ENCODE measurements around the gene DGCR2. TPM values are rescaled to one million over a fixed set of nuclear protein-coding genes. Genes with fewer than 3 reads are reported as not detected.
"Not testable (repeated sequence)": the region's sequence is repeated elsewhere in the genome, so short reads cannot be mapped to it uniquely, and the experiment has no call there.

DGCR2 gene
- total RNA-seq, 1 donor: 43.4 TPM

- Histone ChIP-seq H3K27me3 (ENCODE audit: insufficient read depth, low read length) (peaks cover 11% of the 10 kb centered on the region), H3K27ac (ENCODE audit: low read depth, low read length) (no peak overlapping the region), H3K4me2 (ENCODE audit: insufficient read depth, low read length) (no peak overlapping the region), H3K79me2 (ENCODE audit: insufficient read depth, low read length) (no peaks in the 10 kb centered on the region), H3K36me3 (ENCODE audit: insufficient read depth, low read length) (no peaks in the 10 kb centered on the region), H2AFZ (ENCODE audit: low read length) (no peak overlapping the region), H3K4me3 (ENCODE audit: insufficient read depth, low read length) (no peak overlapping the region), H3K9me3 (ENCODE audit: low read depth, low read length) (no peaks in the 10 kb centered on the region), H4K20me1 (ENCODE audit: insufficient read depth, low read length) (no peaks in the 10 kb centered on the region), H3K4me1 (ENCODE audit: insufficient read depth, low read length) (no peaks in the 10 kb centered on the region)
- TF ChIP-seq CTCF (IDR thresholded peaks at IDR 0.05; ENCODE audit: extremely low read depth, low read depth, low read length): no peak
- no peak for DNase-seq (ENCODE audit: insufficient read length, low spot score, missing footprints)
These were observed 133.3 kb downstream of the DGCR2 start for GRCh38 chr22:18988958-18989357.

- Histone ChIP-seq H3K27me3 (ENCODE audit: insufficient read depth, low read length) (peaks cover 2% of the 10 kb centered on the region), H3K36me3 (ENCODE audit: insufficient read depth, low read length) (no peaks in the 10 kb centered on the region)
- DNase-seq (ENCODE audit: insufficient read length, low spot score, missing footprints): peak; percentile 77
These were observed 134.4 kb downstream of the DGCR2 start for GRCh38 chr22:18987765-18988164.

GRCh38 chr22:18987114-18987513, 135.1 kb downstream of the DGCR2 start:
- H2AFZ ChIP-seq (ENCODE audit: low read length); H3K9me3 ChIP-seq (ENCODE audit: low read depth, low read length); H3K4me3 ChIP-seq (ENCODE audit: insufficient read depth, low read length); H3K27ac ChIP-seq (ENCODE audit: low read depth, low read length); DNase-seq (ENCODE audit: insufficient read length, low spot score, missing footprints); H3K36me3 ChIP-seq (ENCODE audit: insufficient read depth, low read length); H3K4me1 ChIP-seq (ENCODE audit: insufficient read depth, low read length); H3K4me2 ChIP-seq (ENCODE audit: insufficient read depth, low read length); H3K27me3 ChIP-seq (ENCODE audit: insufficient read depth, low read length); H3K79me2 ChIP-seq (ENCODE audit: insufficient read depth, low read length); H4K20me1 ChIP-seq (ENCODE audit: insufficient read depth, low read length): not testable (repeated sequence)

More at GRCh38 chr22:18987765-18988164, 134.4 kb downstream of the DGCR2 start:
- Histone ChIP-seq H3K9me3 (ENCODE audit: low read depth, low read length) (no peaks in the 10 kb centered on the region), H2AFZ (ENCODE audit: low read length) (no peak overlapping the region), H3K4me2 (ENCODE audit: insufficient read depth, low read length) (no peak overlapping the region), H3K27ac (ENCODE audit: low read depth, low read length) (no peak overlapping the region), H3K4me1 (ENCODE audit: insufficient read depth, low read length) (no peaks in the 10 kb centered on the region), H4K20me1 (ENCODE audit: insufficient read depth, low read length) (no peaks in the 10 kb centered on the region), H3K79me2 (ENCODE audit: insufficient read depth, low read length) (no peaks in the 10 kb centered on the region), H3K4me3 (ENCODE audit: insufficient read depth, low read length) (no peak overlapping the region)
- TF ChIP-seq CTCF (IDR thresholded peaks at IDR 0.05; ENCODE audit: extremely low read depth, low read depth, low read length): peak; percentile 50

Small RNA genes within 50 kb of the gene (small RNA-seq; reads per million reads assigned to genes)
- gene RF00019: not detected

Other genes starting within 250 kb of the DGCR2 start
- gene DGCR6, start 216.1 kb downstream of the DGCR2 start, total RNA-seq: 0.59 and 1.1 TPM in 2 replicates
- gene PRODH, start 186.1 kb downstream of the DGCR2 start, total RNA-seq: under 0.01 TPM in 1 of 2 replicates, not detected in the other
- not detected in 2 replicates for gene TSSK2, start 8.9 kb upstream of the DGCR2 start, total RNA-seq
- 19.4 and 22.1 TPM in 2 replicates for gene ESS2, start 22.2 kb upstream of the DGCR2 start, total RNA-seq
- gene GSC2, start 27.9 kb upstream of the DGCR2 start, total RNA-seq: not detected in 2 replicates
- gene SLC25A1, start 56.3 kb upstream of the DGCR2 start, total RNA-seq: 63.7 and 69.2 TPM in 2 replicates
- gene CLTCL1, start 169.3 kb upstream of the DGCR2 start, total RNA-seq: 28.6 and 29.7 TPM in 2 replicates